Astrocyte of the cerebellum (primary cell): ENCODE measurements around the gene CAMKK2.

Source experiments
- DNase-seq: peaks from one replicate; pipeline ENCODE4 v3.0.0-alpha.2; 2011; ENCODE audit warnings: low read depth
- H3K4me3 ChIP-seq: 2 replicates; pipeline ENCODE4 v1.5.1; 2011; ENCODE audit warnings: mild to moderate bottlenecking, low read depth, low read length, moderate library complexity
- CTCF ChIP-seq: IDR thresholded peaks from 2 replicates; pipeline ENCODE4 v1.5.1; 2012; ENCODE audit warnings: low read length, low read depth, moderate library complexity, mild to moderate bottlenecking; ENCODE audit errors: missing control alignments
- in situ Hi-C: cut with HindIII; loops from 2 replicates; pipeline ENCODE4 v1.10.0; 2017; ENCODE audit warnings: low sequenced_read_pairs

The CAMKK2 gene

GRCh38 chr12:121226399-121226798, 70.1 kb downstream of the CAMKK2 start:
- no peak for TF ChIP-seq CTCF
- DNase-seq = no peak
- H3K4me3 ChIP-seq = no peak overlapping the region
- in situ Hi-C loops = no loop called here

GRCh38 chr12:121224591-121224990, 71.9 kb downstream of the CAMKK2 start:
- DNase-seq = no peak
- in situ Hi-C loops = no loop called here
- no peak for TF ChIP-seq CTCF
- H3K4me3 ChIP-seq = no peak overlapping the region

DNA sequence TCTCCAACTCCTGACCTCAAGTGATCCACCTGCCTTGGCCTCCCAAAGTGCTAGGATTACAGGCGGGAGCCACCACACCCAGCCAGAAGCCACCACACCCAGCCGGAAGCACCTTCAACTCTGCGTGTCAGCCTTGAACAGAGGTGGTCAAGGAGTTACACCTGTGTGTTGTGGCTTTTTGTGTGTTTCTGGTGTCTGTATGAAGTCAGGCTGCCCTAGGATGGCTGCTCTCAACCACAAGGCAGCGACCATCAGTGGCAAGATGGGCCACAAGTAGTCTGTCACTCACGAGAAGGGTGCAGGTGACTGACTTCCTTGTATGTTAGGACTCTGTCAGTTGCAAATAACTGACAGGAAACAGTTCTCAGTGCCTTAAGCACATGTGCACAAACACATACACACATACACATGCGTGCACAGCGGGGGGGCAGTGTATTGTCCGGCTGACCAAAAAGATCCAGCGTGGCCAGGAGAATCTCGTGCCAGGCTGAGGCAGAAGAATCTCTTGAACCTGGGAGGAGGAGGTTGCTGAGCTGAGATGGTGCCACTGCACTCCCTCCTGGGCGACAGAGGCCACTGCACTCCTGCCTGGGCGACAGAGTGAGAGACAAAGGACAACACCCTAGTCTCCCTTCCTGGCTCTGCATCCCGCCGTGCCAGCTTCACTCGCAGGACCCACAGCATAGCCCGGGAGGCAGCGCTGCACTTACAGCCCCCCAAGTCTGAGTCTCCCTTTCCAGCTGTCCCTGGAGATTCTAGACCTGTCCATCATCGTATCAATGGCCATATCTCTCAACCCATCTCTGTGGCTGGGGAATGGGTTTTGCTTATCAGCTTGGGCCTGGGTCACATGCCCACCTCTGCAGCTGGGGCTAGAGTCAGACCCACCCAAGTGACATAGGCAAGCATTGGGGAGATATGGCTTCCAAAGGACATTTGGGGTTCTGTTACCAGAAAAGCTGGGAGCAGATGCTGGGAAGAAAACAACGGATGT, 72.9 kb downstream of the CAMKK2 start:
- peak; percentile 25 for TF ChIP-seq CTCF
- no peak overlapping the region for H3K4me3 ChIP-seq
- DNase-seq = no peak
- in situ Hi-C loops = no loop called here

GRCh38 chr12:121222847-121223246, 73.7 kb downstream of the CAMKK2 start:
- no peak for TF ChIP-seq CTCF
- H3K4me3 ChIP-seq = no peak overlapping the region
- no peak for DNase-seq
- in situ Hi-C loops = no loop called here

GRCh38 chr12:121219353-121219986, 77.0 kb downstream of the CAMKK2 start:
- TF ChIP-seq CTCF = no peak
- H3K4me3 ChIP-seq = no peak overlapping the region
- in situ Hi-C loops = loop anchor here (5.0 kb wide), 1 partner anchor 33 kb away; no protein-coding TSS in a partner anchor

DNA sequence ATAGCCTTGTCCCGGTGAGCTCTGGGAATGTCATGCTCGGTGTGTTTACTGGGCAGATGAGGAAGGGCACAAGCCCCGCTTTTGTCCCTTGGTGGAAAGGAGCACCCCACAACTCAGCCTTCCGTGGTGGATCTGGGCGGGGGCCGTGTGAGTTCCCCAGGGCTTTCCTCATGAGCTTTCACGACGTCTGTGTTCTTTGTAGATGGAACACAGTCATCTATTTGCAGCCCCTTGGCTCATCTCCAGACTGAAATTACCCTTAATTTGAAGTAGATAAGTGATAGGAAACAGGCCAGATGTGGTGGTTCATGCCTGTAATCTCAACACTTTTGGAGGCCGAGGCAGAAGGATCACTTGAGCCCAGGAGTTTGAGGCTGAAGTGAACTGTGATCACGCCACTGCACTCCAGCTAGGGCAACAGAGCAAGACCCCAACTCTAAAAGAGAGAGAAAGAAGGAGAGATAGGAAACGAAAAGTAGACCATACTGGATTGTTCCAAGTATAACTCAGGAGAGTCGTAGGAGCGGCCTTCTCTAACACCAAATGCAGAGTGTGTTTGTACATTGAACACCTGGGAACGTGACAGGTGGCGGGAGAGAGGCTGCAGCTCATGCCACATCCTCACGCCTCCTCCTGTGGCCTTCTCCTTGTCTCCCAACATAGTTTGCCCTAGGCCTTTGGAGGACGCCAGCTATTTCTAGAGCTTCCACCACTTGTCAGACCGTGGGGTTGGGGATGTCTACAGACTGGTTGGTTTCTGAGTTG, 77.7 kb downstream of the CAMKK2 start:
- in situ Hi-C loops = loop anchor here (5.0 kb wide), 1 partner anchor 34 kb away; no protein-coding TSS in a partner anchor
- no peak for TF ChIP-seq CTCF
- no peak for DNase-seq
- no peak overlapping the region for H3K4me3 ChIP-seq

More at GRCh38 chr12:121219353-121219986, 77.0 kb downstream of the CAMKK2 start:
- no peak for DNase-seq
